Activated CD4-positive, alpha-beta T cell treated with anti-CD3 and anti-CD28 coated beads, Interleukin-2, amount 50 U/mL, for 1 hour (primary cell): Measurements from ENCODE around the gene ERLIN1.

Experiments
- DNase-seq: peaks from one replicate; pipeline ENCODE4 v3.0.0-alpha.2; 2020

The ERLIN1 gene

DNA sequence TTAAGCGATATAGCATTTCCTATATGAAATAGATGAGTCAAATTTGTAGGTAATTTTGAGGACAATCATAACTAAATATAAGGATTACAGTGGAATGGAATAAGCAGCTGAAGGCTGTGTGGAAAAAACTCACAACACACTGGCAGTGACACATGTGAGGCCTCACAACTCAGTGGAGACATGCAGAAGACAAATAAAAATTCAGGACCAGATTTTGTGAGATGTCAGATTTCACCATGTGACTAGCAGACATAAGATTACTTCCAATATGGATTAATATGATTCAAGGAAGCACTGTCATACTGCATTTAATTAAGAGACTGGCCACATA lies 17.6 kb downstream of the ERLIN1 start:
- no peak for DNase-seq

DNA sequence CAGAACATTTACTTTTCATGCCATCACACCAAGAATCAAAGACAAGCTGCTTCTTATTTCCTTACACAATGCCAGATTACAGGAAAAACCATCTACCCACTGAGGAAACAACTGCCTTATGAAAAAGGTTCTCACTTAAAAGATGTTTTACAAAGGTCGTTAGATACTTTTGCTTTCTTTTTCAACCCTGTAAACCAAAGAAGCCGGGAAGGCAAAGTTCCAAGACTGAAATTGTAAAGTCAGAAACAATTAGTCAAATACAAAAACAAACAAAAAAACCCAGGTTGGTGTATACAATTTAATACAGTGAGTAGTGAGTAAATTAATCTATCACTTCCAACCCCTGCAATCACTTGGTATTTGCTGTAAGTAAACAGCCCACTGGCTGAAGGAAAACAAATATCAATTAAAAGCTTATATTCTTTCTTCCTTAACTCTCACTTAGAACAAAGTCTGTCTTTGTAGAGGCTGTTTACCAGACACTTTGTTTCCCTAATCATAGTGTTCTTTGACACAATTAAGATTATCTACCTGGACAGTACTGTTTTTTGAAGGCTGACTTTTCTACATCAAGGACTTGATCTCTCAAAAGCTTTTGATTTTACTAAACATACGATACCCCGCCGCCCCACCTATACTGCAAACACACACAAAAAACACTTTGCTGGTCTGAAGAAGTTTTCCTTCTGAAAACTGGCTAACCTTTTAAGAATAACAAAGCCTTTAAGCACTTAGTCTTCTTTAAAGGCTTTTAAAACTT lies 18.1 kb downstream of the ERLIN1 start:
- DNase-seq, result no peak

DNA sequence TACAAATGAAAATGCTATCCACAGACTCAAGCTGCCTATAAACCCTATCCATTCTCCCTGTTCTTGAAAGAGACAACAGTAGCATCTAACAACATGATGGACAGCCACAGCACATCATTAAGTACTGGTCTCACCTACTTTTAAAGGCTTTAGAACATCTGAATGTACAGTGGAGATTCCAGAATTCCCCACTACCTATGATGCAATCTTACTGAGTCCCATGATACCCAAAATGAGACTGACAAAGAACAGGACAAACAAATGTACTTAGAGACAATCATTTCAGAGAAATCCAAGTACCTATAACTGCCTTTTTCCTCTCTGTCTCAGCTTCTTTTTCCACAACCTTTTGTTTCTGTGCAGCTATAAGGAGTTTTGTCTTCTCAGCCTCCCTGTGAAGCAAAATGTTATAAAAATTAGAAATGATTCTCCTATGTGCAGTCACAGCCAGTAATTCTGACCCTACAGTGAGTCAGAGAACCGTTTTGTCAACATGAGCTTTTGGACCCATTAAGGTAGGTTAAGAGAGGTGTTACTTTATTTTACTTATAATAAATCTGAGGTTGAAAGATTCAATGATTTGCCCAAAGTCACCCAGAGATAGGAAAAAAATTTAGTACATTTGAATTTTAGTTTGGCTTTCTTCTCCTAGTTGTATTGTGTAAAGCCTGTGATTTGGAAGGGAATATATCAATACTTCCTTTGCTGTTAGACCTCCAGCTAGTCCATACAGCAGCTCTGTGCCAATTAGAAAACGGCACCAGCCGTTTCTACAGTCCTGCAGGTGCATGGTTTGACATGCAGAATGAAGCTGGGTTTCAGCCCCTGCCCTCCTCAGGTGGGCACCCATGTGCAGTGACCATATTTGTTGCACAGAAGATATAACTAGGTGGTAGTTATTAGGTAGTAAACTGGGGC lies 21.9 kb downstream of the ERLIN1 start:
- DNase-seq, result no peak

DNA sequence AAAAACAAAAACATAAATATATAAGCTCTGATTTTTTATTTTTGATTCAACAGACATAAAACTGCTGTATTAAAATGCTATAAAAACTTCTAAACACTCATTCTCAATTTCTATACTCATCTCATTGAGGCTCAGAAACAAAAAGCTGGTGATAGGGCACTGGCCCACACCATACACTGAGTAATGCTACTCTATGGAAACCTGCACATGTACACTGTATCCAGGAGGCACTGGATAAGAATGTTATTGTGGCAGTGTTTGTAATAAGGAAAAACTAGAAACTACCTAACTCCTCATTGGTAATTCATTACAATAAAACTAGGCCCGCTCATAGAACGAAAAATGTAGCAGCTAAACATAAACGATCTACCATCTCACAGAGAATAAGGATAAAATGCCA lies 23.1 kb downstream of the ERLIN1 start:
- DNase-seq, result no peak

DNA sequence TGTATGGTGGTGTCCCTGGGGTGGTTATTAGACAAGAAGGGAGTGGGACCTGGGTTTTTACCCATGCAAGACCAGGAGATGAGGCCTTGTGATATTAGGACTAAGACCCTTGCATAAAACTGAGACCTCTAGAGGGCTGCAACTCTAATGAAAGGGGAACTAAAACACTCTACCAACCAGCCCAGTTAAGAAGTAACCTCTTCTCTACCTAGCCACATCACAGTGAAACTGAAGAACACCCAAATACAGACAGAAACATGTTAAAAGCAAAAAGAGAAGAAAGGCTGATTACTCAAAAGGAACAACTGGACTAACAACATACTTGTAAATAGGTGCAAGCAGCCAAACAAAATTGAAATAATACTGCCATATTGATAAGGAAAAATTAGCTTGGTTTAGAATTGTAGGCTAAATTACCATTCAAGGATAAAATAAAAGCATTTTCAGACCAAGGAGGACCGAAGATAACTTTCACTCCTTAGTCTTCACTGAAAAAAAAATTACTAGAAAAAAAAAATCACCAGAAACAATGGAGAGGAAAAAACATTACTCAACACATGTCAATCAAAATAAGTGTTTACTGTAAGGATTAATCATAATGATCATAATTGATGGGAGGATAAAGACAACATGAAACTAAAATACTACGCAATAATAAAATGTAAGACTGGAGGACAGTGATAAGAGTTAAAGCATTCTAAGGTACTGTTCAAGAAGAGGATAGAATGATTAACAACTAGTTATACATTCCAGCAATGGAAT lies 27.6 kb downstream of the ERLIN1 start:
- no peak for DNase-seq

DNA sequence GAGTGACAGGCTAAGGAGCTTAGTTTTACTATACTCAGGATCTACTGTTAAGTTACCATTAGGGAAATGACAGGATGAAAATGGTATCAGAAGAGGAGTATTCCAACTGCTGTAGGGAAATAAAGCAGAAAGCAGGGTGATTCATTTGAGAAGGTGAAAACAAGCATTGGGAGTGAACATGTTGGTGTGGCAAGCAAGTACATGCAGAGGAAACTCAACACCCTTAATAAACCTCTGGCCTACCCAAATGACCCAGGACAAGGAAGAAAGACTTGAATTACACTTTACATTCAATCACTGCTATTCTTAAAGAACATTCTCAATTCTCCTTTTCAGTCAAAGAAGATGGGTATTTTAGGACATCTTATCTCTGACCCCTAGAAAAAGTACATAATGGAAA lies 28.7 kb downstream of the ERLIN1 start:
- DNase-seq, result no peak

DNA sequence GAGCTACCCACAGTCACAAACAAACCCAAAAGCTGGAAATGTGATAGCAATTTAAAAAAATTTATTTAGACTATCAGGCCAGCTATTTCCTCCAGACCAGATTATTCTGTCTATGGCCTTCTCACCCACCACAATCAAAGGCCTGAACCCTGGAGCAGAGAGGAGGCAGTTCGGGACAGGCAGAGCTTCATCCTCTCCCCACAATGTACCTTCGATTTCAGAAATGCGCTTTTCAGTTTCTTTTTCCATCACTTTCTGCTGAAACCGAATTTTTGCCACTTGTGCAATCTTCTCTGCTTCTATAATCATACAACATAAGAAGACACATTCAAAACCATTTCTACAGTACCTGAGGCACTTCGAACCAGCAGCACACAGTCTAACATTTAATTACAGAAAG lies 29.9 kb downstream of the ERLIN1 start:
- no peak for DNase-seq

DNA sequence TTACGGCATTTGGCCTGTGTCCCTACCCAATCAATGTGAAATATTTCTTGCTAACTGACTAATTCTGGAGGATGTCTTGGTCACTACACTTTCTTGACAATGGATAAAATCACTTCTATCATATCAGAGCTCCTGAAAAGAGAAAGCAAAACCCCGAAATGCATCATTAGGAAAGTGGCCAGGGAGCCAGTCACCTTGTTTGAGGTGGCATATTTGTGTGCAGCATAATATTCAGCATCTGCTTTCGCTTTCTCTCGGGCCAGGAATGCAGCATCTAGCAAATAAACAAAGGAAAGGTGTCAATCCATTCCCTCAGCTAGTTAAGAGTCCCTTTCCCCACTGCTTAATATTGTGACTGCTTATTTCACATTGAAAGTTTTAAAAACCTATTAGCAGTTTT lies 31.2 kb downstream of the ERLIN1 start:
- DNase-seq, result no peak

DNA sequence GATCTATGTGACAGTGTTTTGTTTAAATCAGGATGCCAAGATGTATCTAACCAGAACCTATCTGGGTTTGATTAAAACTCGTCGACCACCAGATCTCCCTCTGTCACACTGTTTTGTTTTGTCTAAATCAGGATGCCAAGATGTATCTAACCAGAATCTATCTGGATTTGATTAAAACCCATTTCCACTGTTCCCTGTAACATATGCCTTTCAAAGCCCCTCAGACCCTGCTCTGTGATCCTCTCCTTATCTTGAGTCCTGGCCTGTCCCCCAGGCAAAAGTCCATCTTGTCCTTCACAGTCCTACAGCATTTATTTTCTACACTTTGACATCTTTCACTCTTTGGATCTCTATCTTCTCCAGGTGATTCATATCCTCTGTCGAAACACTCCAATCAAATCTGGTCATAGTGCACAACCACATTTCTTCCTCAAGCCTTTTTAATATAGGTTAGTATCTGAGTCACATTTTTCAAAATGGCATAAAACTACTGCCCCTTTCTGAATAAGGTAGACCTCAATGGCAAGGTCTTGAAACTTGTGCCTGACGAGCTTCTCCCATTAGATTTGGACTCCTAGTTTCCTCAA lies 32.5 kb downstream of the ERLIN1 start:
- DNase-seq, result no peak

DNA sequence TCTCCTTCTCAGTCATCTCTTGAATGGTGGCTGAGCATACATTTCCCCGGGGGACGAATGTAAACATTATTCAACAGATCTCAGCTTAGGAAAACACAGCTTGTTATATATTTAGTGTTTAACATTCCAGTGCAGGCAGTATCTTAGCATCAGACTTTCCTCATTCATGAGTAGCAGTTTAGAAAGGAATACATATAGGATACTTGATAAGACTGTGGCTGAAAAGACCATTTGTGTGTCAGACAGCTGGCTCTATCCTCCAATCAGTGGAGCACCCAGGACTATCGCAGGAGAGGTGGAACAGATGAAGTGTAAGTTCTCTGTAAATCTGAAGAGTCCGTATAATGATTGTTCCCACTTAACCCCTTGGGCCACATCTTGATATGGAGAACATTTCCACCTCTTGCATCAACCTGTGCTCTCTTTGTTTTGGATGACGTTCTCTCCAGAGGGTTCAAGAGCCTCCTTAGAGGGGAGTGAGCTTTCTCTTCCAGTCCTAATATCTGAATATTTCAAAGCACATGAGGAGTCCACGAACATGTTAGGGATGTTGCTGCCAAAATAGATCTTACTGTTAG lies 34.0 kb downstream of the ERLIN1 start:
- no peak for DNase-seq

DNA sequence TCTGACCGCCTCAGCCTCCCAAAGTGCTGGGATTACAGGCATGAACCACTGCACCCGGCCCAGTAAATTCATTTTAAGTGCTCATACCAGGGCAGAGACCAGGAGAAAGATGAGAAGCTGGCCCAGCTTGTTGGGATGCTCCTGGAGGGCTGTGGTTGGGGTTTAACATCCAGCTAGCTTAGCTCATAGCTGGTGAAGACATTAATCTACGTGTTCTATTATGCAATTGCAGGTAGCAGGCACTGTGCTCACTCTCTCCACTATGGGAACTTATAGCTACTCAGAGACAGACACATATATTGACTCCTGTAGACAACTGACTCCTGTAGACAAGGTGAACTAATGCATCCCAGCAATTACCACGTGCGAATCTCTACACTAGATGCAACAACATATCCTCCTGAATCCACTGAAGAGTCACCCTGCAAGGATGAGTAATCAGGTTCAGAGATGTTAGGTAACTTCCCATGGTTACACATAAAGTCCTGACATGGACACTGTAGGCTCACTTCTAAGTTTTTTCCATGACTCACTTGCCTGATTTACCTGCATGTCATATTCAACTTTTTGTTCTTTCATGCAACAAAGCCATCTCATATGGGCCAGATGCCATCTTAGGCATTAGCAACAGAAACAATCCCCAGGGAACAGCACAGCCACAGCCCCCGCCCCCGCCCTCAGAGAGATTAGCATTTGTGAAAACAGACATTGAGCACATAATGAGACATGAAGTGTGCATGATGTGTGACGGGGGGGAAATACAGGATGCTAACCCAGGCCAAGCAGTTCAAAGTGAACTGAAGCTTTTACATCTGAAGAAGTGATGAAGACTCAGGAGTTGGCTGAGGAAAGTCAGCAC lies 37.2 kb downstream of the ERLIN1 start:
- no peak for DNase-seq

DNA sequence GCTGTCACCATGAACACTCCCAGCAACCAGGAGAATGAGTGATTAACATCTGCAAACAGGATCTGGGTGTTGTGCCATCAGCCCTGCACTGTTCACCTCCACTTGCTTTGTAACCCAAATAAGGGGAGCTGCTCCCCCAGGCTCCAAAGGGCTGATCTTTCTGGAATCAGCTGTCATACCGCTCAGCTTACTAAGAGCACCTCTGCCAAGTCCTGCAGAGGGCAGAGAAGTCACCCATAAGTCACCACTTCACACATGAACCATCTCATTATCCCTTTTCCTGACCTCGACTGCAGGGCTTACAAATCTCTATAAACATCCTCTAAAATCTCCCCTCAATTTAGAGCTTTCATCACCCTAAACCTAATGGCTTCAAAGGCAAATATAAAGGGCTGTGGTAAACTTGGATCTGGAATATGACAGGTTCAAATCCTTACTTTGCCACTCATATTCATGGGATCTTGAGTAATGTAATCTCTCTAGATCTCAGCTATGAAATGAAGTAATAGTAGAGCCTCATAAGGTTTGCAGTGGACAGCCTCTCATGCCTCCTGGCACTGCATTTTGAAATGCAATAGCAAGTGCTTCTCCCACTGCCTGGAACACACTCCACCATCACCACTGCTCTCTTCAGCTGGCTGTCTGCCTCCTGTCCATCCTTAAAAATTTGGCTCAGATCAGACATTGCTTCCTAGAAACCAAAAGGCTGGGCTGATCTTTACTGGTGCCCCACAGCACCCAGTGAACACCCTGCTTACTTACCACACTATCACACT lies 38.8 kb downstream of the ERLIN1 start:
- DNase-seq, result no peak

DNA sequence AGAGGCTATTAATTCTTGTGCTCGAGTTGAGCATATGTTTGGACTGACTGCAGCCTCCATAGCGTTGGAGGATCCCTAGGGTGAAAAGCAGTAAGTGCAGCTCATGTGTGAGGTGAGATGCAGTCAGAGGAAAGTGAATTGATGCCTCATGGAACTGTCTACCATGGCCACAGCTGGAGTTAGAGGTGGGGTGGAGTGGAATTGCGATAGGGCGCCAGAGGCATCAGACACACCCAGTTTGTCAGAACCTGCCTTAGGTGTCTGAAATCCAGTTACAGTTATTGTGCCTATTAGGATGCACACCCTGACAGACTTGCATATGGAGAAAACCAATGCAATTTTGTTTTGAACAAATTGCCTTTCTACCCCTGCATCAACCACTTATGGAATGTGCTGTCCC lies 39.4 kb downstream of the ERLIN1 start:
- no peak for DNase-seq

DNA sequence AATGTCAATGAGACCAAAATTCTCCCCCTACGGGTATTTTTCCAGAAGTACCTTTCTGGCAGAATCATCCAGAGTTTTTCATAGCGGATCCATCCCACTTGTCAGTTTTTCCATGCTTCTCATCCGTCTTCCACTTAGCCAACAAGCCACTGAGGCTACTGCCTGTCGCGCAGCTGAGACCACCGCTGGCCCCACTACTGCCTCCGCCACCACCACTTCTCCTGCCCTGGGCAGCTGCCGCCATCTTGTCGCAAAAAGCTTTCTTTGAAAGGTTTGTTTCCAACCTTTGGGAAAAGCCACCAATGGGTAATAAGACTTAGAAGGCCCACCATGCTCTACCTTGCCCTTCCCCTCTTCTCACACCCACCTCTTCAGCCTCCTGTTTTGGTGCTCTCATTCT lies 42.1 kb downstream of the ERLIN1 start:
- DNase-seq, result no peak

DNA sequence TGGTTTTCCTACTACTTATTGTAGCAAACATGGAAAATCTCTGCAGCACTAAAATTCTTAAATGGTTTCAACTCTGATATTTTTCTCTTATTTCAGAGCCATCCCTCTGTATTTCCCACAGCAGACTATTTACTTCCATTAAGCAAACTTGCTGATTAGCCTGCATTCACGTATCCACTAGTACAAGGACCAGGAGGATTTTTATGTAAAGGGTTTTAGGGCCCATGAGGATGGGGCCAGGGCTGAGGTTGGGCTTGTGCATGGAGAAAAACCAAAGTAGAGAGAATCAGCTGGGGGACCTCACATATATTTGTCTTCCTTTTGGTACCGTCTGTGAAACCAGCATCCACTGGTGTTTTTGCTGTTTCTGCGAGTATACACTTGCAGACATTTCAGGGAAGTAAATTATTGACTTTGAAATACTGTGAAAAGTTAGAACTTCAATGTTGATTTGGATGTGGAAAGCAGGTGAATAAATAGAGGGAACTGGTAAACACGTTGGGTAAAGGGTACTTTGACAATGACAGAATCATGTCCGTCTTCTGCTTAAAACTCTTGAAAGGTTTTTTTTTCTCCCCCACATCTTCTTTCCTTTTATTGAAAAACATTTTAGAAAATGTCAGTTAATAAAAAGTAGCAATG lies 44.3 kb downstream of the ERLIN1 start:
- DNase-seq, result no peak

DNA sequence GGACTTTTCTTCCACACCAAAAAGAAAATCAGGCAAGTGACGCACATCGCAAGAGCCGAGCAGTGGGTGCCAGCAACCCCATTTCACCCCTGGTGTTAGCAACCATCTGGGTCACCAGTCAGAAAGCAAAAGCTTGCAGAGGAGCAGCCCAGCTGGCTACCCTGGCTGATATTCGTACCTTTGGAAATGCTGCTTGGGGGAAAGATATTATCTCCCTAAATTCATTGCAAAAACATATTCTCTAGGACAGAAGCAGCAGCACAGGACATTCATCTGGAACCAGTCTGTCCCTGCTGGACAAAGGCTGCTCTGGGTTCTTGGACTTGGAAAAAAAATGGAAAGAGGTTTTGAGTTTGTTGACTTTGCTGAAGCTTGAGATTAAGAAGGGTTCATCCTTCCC lies 45.8 kb downstream of the ERLIN1 start:
- DNase-seq, result no peak

DNA sequence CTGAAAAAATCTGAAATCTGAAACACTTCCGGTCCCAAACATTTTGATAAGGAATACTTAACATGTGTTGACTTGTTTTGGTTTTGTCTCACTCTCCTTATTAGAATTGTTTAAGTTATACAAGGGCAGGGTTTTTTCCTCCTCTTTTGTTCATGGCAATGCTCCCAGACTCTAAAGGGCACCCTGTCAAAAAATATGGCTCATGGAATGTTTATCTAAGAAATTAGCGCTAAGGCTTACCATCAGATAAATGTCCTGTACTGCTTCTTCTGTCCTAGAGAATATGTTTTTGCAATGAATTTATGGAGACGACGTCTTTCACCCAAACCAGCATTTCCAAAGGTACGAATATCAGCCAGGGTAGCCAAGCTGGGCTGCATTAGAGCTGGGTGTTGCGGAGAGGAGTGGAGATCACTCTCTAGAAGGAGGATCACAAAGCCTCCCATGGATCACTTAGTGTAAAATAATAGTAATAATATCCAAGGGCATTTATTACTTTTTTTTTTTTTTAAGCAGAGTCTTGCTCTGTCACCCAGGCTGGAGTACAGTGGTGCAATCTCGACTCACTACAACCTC lies 46.8 kb downstream of the ERLIN1 start:
- no peak for DNase-seq

DNA sequence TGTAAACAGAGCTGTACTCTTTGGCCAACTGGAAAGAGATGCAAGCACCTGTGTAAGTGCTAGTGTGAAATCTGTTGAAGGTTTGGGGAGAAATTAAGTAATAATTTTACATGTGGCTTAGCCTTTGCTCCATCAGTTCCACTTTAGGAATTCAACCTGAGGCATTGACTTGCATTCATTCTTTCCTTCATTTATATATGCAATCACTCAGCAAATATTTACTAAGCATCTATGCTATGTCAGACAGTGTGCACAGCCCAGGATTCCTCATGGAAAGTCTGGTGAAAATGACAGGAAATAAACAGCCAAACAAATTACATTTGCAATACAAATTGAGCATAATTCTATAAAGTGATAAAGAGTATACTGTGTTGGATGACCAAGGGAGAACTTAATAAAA lies 50.3 kb downstream of the ERLIN1 start:
- no peak for DNase-seq

DNA sequence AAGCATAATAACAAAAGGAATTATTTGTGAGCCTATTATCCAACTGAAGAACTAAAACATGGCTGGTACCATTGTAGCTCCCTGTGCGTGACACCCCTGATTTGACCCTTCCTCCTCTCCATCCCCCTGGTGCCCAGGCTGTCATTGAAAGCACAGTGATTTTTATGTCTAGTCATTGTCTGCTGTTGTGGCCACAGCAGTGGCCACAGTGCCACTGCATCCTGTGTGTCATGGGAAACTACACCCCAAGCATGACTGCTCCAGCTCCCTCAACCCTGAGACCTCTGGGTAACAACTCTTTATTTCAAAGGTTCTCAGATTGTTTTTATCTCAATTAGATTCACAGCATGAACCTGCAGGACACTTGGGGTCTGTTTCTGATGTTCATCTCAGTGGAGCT lies 52.0 kb downstream of the ERLIN1 start:
- DNase-seq, result no peak

DNA sequence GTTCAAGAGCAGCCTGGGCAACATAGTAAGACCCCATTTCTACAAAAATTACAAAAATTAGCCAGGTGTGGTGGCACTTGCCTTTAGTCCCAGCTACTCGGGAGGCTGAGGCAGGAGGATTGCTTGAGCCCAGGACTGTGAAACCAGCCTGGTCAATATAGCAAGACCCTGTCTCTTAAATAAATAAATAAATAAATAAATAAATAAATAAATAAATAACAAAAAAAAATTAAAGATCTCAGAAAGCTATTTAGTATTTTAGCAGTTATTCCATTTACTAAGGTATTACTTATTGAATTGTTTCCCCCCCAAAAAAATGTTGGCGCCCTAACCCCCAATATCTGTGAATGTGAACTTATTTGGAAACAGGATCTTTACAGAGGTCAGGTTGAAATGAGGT lies 53.4 kb downstream of the ERLIN1 start:
- no peak for DNase-seq
